ENCODE measurements around the gene CDK15.

Gene CDK15

GRCh38 chr2:201908901-201909300 lies 102.6 kb downstream of the CDK15 start:
- DNase-seq (ENCODE audit: low spot score) = no peak

- no peak for DNase-seq (ENCODE audit: low spot score)
Observed at GRCh38 chr2:201909348-201909747, 103.0 kb downstream of the CDK15 start.

GRCh38 chr2:201909961-201910361 lies 103.6 kb downstream of the CDK15 start:
- no peak for DNase-seq (ENCODE audit: low spot score)

- DNase-seq (ENCODE audit: low spot score) = no peak
Observed at GRCh38 chr2:201911372-201911771, 105.0 kb downstream of the CDK15 start.

- DNase-seq (ENCODE audit: low spot score) = no peak
Observed at GRCh38 chr2:201913201-201913600, 106.9 kb downstream of the CDK15 start.

GRCh38 chr2:201915446-201915845 lies 109.1 kb downstream of the CDK15 start:
- DNase-seq (ENCODE audit: low spot score) = no peak

- no peak for DNase-seq (ENCODE audit: low spot score)
Observed at GRCh38 chr2:201916565-201916964, 110.2 kb downstream of the CDK15 start.

- DNase-seq (ENCODE audit: low spot score) = no peak
Observed at GRCh38 chr2:201918616-201919307, 112.4 kb downstream of the CDK15 start.

GRCh38 chr2:201919308-201919634 lies 112.9 kb downstream of the CDK15 start:
- DNase-seq (ENCODE audit: low spot score) = no peak

GRCh38 chr2:201923436-201924328 lies 117.3 kb downstream of the CDK15 start:
- DNase-seq (ENCODE audit: low spot score) = no peak

- no peak for DNase-seq (ENCODE audit: low spot score)
Observed at GRCh38 chr2:201924453-201924852, 118.1 kb downstream of the CDK15 start.

GRCh38 chr2:201925056-201925455 lies 118.7 kb downstream of the CDK15 start:
- no peak for DNase-seq (ENCODE audit: low spot score)

GRCh38 chr2:201926067-201926466 lies 119.7 kb downstream of the CDK15 start:
- DNase-seq (ENCODE audit: low spot score) = no peak

GRCh38 chr2:201928363-201928762 lies 122.0 kb downstream of the CDK15 start:
- no peak for DNase-seq (ENCODE audit: low spot score)

GRCh38 chr2:201929281-201930026 lies 123.1 kb downstream of the CDK15 start:
- DNase-seq (ENCODE audit: low spot score) = no peak

GRCh38 chr2:201930043-201930442 lies 123.7 kb downstream of the CDK15 start:
- DNase-seq (ENCODE audit: low spot score) = no peak

GRCh38 chr2:201930831-201931230 lies 124.5 kb downstream of the CDK15 start:
- no peak for DNase-seq (ENCODE audit: low spot score)

GRCh38 chr2:201931475-201931874 lies 125.1 kb downstream of the CDK15 start:
- no peak for DNase-seq (ENCODE audit: low spot score)

- DNase-seq (ENCODE audit: low spot score) = no peak
Observed at GRCh38 chr2:201931951-201932350, 125.6 kb downstream of the CDK15 start.

GRCh38 chr2:201932511-201932910 lies 126.2 kb downstream of the CDK15 start:
- no peak for DNase-seq (ENCODE audit: low spot score)

- DNase-seq (ENCODE audit: low spot score) = no peak
Observed at GRCh38 chr2:201933792-201934237, 127.5 kb downstream of the CDK15 start.

GRCh38 chr2:201936817-201937216 lies 130.5 kb downstream of the CDK15 start:
- DNase-seq (ENCODE audit: low spot score) = no peak
